GM19240 (cell line): ENCODE measurements around the gene THADA.
"Not testable (repeated sequence)": the region's sequence is repeated elsewhere in the genome, so short reads cannot be mapped to it uniquely, and the experiment has no call there.

Source experiments
- DNase-seq: peaks from one replicate; pipeline ENCODE4 v3.0.0; 2011; ENCODE audit warnings: low spot score; ENCODE audit not compliant: insufficient read length

The THADA gene

DNA sequence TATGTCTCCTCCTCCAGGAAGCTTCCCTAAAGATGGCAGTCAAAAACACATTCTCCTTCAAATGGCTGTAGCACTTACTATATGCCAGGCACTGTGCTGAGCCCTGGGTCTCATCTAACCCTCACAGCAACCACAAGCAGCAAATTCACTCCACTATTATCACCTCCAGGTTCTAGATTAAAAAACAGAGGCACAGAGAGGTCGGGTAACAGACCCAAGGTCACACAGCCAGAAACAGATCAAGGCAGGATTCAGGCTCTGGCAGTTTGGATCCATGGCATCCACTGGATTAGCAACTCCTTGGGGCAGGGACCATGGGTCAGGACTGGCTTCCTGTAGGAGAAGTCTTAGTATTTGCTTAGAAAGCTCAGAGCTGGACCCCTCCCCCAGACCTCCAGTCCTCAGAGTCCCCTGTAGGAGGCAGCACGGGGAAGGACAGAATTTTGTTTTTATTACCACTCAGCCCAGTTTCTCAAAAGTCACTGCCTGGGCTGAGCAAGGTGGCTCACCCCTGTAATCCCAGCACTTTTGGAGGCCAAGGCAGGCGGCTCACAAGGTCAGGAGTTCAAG is 403.8 kb downstream of the THADA start:
- DNase-seq, result no peak

DNA sequence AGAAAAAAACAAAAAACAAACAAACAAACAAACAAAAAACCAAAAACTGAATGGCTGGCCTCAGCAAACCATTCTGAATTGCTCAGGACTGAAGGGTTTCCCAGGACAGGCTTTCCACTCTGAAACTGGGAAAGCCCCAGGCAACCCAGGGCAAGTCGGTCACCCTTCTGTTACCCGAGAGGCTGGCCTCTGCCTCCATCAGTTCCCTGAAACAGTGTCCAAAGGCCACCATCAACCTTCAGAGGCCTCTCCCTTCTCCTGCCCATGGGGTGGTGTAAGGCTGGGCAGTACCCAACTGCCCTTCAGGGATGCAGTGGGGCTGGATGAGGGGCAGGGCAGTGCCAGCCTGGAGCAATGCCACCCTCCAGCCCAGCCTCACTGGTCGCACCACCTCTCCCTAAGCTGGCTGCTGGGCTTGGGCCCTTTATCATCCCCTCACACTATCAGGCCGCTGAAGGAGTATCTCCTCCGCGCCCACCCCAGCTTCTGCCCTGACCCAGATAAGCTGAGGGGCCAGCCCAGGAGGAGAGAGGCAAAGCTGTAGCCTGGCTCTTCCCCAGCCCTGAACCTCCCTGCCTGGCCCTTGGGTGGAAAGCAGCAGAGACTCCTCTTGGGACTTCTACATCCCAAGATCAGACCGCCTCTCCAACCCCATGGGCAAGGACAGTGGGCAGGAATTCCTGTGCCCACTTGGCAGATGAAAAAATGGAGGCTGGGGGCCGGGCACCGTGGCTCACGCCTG is 405.4 kb downstream of the THADA start:
- no peak for DNase-seq

DNA sequence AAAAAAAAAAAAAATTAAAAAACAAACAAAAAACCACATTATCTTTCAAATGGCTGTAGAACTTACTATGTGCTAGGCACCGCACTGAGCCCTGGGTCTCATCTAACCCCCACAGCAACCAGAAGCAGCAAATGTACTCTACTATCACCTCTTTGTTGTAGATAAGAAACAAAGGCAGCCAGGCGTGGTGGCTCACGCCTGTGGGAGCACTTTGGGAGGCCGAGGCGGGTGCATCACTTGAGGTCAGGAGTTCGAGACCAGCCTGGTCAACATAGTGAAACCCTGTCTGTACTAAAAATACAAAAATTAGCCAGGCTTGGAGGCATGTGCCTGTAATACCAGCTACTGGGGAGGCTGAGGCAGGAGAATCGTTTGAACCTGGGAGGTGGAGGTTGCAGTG is 406.0 kb downstream of the THADA start:
- not testable (repeated sequence) for DNase-seq

DNA sequence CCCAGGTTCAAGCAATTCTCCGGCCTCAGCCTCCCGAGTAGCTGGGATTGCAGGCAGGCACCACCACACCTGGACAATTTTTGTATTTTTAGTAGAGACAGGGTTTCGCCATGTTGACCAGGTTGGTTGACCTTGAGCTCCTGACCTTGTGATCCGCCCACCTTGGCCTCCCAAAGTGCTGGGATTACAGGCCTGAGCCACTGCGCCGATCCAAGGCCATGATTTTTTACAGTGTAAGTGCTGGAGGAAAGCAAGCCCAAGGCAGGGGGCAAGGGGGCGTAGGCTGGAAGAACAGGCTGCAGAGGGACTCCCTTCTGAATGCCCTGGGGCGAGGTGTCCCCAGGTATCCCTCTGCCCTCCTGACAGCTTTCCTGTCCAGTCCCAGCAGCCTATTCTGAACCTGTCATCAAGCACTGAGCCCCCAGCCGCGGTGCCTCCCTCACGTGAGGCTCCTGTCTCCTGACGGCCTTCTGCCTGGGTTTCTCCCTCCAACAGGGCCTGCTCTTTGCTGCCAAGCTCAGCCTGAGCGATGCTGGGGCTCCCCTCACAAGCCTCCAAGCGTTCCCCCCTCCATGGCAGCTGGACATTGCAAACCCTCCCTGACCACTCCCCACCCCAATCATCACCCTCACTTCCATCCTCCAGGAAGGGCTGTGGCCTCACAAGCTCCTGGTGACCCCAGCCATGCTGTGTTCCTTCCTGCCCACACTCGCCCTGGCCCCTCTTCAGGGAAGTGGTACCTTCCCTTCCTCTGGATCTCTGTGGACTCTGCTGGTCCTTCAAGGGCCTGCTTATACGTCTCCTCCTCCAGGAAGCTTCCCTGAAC is 407.1 kb downstream of the THADA start:
- DNase-seq, result no peak

DNA sequence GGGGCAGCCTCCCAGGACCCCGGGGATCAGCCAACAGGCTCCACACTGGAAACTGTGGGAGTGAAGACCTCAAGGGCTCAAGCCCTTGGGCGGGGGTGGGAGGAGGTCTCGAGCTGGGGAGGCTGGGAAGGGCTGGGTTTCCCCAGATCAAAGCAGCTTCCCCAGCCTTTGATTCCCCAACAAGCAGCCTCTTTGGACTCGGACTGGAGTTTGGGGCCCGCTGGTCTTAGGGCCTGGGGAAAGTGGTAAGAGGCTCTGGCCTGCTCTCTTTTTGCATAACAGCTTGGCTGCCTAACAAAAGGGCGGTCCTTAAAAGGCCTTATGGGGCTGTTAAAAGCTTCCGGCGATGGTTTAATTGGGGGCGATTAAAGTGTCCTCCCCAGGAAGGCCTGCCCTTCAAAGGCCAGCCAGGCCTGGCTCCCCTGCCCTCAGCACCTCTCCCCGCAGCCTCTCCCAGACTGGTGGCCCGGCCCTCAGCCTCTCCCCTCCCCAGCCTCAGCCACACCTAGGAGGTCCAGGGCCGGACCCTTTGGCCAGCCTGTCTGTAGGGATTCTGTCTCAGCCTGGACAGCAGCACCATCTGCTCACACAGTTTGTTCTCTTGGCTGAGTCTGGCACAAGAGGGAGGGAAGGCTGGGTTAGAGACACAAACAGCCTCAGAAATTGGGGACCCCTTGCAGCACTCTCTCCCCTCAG is 409.0 kb downstream of the THADA start:
- no peak for DNase-seq

DNA sequence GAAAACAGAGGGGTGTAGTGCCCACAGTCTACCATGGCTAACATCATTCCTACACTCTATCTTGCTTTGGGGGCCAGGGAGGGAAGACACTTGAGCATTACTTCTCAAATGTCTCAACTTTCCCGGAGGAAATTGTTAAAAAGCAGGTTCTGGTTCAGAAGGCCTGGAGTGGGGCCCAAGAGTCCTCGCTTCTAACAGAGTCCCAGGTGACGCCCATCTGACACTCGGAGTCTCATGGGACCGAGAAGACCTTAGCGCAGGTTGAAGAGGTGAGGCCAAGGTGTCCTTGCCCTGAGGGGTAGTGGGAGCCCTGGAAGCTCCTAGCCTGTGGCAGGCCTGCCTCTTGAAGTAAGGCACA is 409.5 kb downstream of the THADA start:
- no peak for DNase-seq

DNA sequence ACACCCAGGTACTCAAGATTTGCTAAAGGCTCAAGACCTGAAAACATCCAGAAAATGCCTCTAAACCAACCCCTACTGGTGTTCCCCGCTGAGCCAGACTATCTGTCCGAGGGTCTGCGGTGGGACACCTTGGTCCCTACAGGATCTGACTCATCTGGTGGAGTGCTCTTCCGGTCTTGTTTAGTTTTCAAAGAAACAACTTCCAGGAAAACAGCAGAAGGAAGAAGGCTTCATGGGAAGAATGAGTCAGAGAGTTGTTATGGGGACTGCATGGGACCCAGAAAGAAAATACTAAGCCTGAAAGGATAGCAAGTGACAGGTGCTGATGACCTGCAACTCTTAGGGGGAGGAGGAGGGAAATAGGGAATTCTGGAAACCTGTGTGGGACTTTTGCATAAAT is 410.7 kb downstream of the THADA start:
- DNase-seq, result no peak

DNA sequence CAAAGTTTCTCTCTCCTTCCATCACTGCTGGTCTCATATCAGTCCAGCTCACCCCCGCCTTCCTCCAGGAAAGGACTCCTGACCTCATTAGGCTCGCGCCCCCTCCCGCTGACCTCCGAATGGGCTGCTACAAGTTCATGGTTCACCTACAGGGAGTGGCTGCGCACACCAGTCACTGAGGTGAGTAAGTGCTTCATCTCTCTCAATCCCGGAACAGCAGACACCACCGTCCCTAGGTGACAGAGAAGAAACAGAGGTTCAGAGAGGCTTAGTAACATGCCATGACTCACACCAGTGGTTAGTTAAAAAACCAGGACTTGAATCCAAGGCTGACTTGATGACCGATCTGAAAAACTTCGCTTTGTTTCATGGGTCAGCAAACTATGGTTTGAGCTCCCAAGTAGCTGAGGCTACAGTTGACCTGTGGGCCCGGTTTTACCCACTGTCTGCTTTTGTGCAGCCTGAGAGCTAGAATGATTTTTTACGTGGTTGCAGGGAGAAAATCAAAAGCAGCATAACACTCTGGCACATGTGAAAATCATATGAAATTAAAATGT is 411.4 kb downstream of the THADA start:
- DNase-seq, result no peak

DNA sequence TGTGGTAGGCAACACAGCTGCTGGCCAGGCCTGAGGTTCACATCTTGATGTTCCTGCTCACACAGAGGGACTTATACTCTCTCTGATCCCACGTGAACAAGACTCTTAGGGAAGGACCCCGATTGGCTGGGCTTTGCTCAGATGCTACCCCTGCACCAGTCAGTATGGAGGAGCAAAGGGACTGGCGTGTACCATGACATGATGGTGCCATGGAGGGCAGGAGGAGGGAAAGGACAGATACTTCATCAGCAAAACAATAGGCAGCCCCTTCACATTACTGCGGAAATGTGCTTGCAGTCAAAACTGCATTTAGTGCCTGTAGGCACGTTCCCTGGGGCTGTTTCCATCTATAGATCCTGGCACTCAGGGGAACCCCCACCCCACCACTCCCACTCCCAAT is 412.1 kb downstream of the THADA start:
- no peak for DNase-seq

DNA sequence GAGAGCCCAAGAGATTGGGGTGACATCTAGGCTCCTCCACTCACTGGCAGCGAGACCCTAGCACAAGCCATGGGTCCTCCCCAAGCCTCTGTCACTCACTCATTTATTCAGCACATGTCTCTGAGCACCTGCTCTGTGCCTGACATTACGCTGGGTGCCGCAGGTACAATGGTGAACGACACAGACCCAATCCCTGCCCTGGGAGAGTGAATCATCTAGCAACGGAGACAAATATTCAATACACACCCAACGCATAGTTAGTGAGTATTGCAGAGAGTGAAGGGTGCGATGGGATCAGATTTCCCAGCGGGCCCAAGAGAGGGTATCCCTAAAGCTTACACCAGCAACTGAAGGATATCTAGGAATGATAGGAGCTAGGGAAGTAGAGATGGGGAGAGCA is 414.9 kb downstream of the THADA start:
- no peak for DNase-seq
